RWPE2 (cell line): ENCODE results near the gene NMB.

Source experiments
- ATAC-seq: fragments of 200-7000 bp; cut with Tn5 transposase; 3 replicates; pipeline ENCODE4 v1.9.1; 2021; ENCODE audit warnings: low read depth
- DNase-seq: peaks from one replicate; pipeline ENCODE4 v3.0.0-alpha.2; 2020; ENCODE audit warnings: low spot score
- H3K27ac ChIP-seq: fragments of 450-650 bp; 2 replicates; pipeline ENCODE4 v1.5.1; 2017; ENCODE audit warnings: mild to moderate bottlenecking; ENCODE audit not compliant: poor library complexity, severe bottlenecking
- H3K27me3 ChIP-seq: fragments of 250-450 bp; sonication (Bioruptor Pico); 2 replicates; pipeline ENCODE4 v1.5.1; 2021; ENCODE audit warnings: mild to moderate bottlenecking, moderate library complexity; ENCODE audit not compliant: insufficient read depth, poor library complexity, severe bottlenecking
- H3K36me3 ChIP-seq: fragments of 250-450 bp; sonication (Bioruptor Pico); 2 replicates; pipeline ENCODE4 v1.5.1; 2020; ENCODE audit warnings: low read depth, mild to moderate bottlenecking, moderate library complexity
- H3K4me1 ChIP-seq: fragments of 250-450 bp; sonication (Bioruptor Pico); 2 replicates; pipeline ENCODE4 v1.5.1; 2021; ENCODE audit warnings: mild to moderate bottlenecking, moderate library complexity; ENCODE audit not compliant: insufficient read depth, poor library complexity, severe bottlenecking
- H3K4me3 ChIP-seq: fragments of 250-450 bp; sonication (Bioruptor Pico); 2 replicates; pipeline ENCODE4 v1.5.1; 2021; ENCODE audit warnings: mild to moderate bottlenecking, moderate library complexity; ENCODE audit not compliant: severe bottlenecking
- H3K9me3 ChIP-seq: fragments of 250-450 bp; sonication (Bioruptor Pico); 2 replicates; pipeline ENCODE4 v1.5.1; 2021; ENCODE audit warnings: mild to moderate bottlenecking, moderate library complexity; ENCODE audit not compliant: severe bottlenecking
- CTCF ChIP-seq: fragments of 450-650 bp; IDR thresholded peaks from one replicate; pipeline ENCODE4 v1.5.1; 2017; ENCODE audit warnings: mild to moderate bottlenecking, moderate library complexity; ENCODE audit not compliant: poor library complexity, severe bottlenecking

Gene NMB

GRCh38 chr15:84653910-84654688, 3.9 kb downstream of the NMB start, which contains the start of gene WDR73:
TSS of gene WDR73 (minus strand) at chr15:84654283. CDS start at chr15:84654274, 9 bp downstream.
- ATAC-seq = peak; percentile 83
- peaks cover 45% of the 10 kb centered on the region for H3K36me3 ChIP-seq
- TF ChIP-seq CTCF = no peak
- peak; percentile 98 for DNase-seq
- peaks cover 8% of the 10 kb centered on the region for H3K4me1 ChIP-seq
- H3K9me3 ChIP-seq = no peaks in the 10 kb centered on the region
- peak within 1 kb of the TSS; percentile 64 for H3K27ac ChIP-seq
- H3K4me3 ChIP-seq = peak within 1 kb of the TSS; percentile 95
- H3K27me3 ChIP-seq = no peaks in the 10 kb centered on the region

GRCh38 chr15:84653584-84653909, 4.5 kb downstream of the NMB start:
- Histone ChIP-seq H3K27ac (peak overlapping the region; percentile 64), H3K27me3 (no peaks in the 10 kb centered on the region), H3K4me3 (peak overlapping the region; percentile 95), H3K9me3 (no peaks in the 10 kb centered on the region), H3K36me3 (peaks cover 50% of the 10 kb centered on the region), H3K4me1 (peaks cover 5% of the 10 kb centered on the region)
- TF ChIP-seq CTCF = no peak
- no peak for DNase-seq
- no peak for ATAC-seq

- H3K4me3 ChIP-seq = no peak overlapping the region
- no peak overlapping the region for H3K27ac ChIP-seq
- ATAC-seq (no peak), DNase-seq (no peak)
- no peaks in the 10 kb centered on the region for H3K9me3 ChIP-seq
- H3K27me3 ChIP-seq = no peaks in the 10 kb centered on the region
- H3K4me1 ChIP-seq = peaks cover 5% of the 10 kb centered on the region
- peaks cover 87% of the 10 kb centered on the region for H3K36me3 ChIP-seq
- no peak for TF ChIP-seq CTCF
Measured at GRCh38 chr15:84649706-84650105, 8.3 kb downstream of the NMB start.

GRCh38 chr15:84648539-84648938, 9.5 kb downstream of the NMB start:
- Histone ChIP-seq H3K4me1 (peaks cover 5% of the 10 kb centered on the region), H3K4me3 (no peak overlapping the region), H3K27me3 (no peaks in the 10 kb centered on the region), H3K9me3 (no peaks in the 10 kb centered on the region), H3K27ac (no peak overlapping the region), H3K36me3 (peaks cover 94% of the 10 kb centered on the region)
- ATAC-seq (no peak), DNase-seq (no peak)
- TF ChIP-seq CTCF = no peak

DNA sequence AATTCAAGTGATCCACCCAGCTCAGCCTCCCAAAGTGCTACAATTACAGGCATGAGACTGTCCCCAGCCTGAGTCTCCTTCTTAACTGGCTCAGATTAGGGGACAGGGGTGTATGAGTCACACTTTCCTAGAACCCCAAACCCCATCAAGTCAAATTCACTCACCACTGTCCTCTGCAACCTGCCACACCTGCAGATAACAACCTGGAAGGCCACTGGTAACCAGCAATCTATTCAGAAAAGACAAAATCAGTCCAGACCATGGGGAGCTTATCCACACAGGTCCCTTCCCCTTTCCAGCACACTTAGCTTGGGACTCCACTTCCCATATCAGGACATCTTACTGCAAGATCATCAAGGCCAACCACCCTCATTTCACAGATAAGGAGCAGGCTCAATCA, 10.3 kb downstream of the NMB start:
- Histone ChIP-seq H3K27ac (no peak overlapping the region), H3K36me3 (peaks cover 94% of the 10 kb centered on the region), H3K4me3 (no peak overlapping the region), H3K4me1 (no peaks in the 10 kb centered on the region), H3K9me3 (no peaks in the 10 kb centered on the region), H3K27me3 (no peaks in the 10 kb centered on the region)
- no peak for TF ChIP-seq CTCF
- ATAC-seq (no peak), DNase-seq (no peak)
